ENCODE data around the gene PTPRM.

DNA sequence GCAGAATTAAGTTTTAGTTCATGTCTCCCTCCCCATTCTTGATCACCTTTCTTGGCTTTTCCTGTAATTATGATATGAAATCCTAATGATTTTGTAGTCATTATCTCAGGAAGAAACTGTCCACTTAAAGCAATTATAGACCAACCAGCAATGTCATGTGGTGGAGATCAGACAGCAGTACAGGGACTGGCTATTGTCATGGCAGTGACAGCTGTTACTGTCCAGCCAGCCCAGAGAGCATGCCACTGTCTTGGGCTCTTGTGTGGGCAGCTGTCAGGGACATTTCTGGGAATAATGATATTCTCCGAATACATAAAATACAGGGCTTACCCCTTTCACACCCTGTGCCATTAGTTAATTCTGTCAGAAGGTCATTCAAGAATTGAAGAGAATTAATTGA is 686.8 kb downstream of the PTPRM start:
- TF ChIP-seq, protein P1, sequence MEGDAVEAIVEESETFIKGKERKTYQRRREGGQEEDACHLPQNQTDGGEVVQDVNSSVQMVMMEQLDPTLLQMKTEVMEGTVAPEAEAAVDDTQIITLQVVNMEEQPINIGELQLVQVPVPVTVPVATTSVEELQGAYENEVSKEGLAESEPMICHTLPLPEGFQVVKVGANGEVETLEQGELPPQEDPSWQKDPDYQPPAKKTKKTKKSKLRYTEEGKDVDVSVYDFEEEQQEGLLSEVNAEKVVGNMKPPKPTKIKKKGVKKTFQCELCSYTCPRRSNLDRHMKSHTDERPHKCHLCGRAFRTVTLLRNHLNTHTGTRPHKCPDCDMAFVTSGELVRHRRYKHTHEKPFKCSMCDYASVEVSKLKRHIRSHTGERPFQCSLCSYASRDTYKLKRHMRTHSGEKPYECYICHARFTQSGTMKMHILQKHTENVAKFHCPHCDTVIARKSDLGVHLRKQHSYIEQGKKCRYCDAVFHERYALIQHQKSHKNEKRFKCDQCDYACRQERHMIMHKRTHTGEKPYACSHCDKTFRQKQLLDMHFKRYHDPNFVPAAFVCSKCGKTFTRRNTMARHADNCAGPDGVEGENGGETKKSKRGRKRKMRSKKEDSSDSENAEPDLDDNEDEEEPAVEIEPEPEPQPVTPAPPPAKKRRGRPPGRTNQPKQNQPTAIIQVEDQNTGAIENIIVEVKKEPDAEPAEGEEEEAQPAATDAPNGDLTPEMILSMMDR (IDR thresholded peaks at IDR 0.05), result no peak
- TF ChIP-seq POLR2AphosphoS5 (IDR thresholded peaks at IDR 0.05), result no peak
- TF ChIP-seq POLR2A (IDR thresholded peaks at IDR 0.05), result no peak

All from gastroesophageal sphincter (tissue), 3 donors.